HG03045 (cell line): ENCODE data around the gene SCAANT1.

ENCODE experiments used
- ATAC-seq: cut with Tn5 transposase; IDR thresholded peaks from one replicate; pipeline ENCODE4 v1.9.1; 2021; ENCODE audit warnings: mild to moderate bottlenecking, moderate library complexity; ENCODE audit not compliant: unreplicated experiment

The SCAANT1 gene

GRCh38 chr3:63864008-63864964 is 47.9 kb downstream of the SCAANT1 start:
- peak; percentile 47 for ATAC-seq

GRCh38 chr3:63863150-63864007 is 48.8 kb downstream of the SCAANT1 start, which contains the start of the genes ATXN7 and THOC7:
Gene ATXN7 (plus strand): TSS chr3:63863867. CDS start chr3:63912599, 48,732 bp downstream.
Gene THOC7 (minus strand): TSS chr3:63863805. CDS start chr3:63863790, 15 bp downstream.
- ATAC-seq, result peak; percentile 81

GRCh38 chr3:63862804-63863149 is 49.4 kb downstream of the SCAANT1 start:
- ATAC-seq, result no peak
